Activated T-cell treated with anti-CD3 and anti-CD28 coated beads for 1 hour (primary cell): ENCODE measurements around the gene CDK15.
"Not testable (repeated sequence)": the region's sequence is repeated elsewhere in the genome, so short reads cannot be mapped to it uniquely, and the experiment has no call there.

ENCODE experiments used
- DNase-seq: peaks from one replicate; pipeline ENCODE4 v3.0.0-alpha.2; 2020; ENCODE audit warnings: low read depth

Gene CDK15

DNA sequence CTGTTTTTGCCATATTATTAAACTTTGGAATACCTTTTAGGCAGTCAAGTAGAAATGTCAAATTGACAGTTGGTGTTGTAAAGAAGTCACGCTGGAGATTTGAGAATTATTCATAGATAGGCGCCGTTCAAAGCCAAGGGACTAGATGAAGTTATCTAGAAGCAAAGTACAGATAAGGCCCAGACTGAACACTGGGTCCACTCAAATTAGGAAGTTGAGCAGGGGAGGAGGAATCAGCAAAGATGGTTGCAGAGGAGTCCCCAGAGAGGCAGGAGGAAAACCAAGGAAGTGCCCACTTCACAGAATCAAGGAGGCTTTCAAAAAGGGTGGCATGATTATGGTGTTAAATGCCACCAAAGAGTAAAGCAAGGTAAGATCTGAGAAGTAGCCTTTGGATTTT, 16.0 kb upstream of the CDK15 start:
- DNase-seq = no peak

DNA sequence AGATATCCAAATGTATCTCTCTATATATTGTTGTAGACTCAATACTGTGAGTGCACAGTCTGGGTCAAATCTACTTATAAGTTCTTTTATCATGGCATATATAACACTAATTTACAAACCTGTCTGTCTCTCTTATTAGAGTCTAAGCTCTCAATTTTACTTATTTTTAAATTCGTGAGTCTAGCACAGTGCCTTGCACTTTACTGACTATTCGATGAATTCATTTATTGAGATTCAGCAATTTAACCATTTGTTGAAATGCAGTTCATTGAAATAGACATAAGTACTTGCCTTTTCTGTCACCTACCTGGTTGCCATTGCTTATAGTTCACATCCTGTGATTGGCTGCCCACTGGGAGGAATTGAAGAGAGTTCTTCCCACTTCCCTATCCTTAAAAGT, 15.3 kb upstream of the CDK15 start:
- no peak for DNase-seq

DNA sequence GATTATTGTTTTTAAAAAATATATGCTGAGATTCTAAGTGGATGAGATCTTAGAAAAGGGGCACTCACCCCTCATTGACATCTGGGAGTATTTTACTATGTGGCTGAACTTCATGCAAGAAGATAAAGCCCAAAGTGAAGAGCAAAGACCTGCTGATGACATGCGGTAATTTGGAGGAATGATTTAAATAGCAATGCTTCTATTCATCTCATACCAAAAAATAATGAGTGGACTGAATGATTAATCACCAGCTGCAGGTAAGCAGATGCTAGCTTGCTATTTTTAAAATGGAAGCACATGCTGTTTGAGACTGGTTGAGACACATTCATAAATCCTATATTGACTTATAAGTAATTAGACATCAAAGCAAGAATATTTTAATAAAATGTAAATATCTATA, 12.7 kb upstream of the CDK15 start:
- DNase-seq = no peak

DNA sequence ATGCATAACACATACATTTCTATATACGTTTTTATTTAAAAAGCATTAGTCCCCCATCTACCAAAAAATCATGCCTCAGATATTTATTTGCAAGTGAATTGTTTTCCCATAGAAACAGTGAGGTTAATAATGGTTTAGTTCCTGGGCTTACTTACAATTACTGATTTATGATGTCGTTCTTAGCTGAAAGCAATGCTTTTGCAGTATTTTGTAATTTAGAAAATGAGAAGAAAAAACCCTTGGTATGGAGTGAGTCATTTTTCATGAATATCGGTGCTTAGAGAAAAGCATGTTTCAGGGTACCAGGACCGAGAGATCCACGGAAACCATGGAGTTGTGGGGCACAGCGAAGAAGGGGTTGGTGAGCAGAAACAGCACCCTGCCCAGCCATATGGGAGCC, 12.0 kb upstream of the CDK15 start:
- DNase-seq = no peak

DNA sequence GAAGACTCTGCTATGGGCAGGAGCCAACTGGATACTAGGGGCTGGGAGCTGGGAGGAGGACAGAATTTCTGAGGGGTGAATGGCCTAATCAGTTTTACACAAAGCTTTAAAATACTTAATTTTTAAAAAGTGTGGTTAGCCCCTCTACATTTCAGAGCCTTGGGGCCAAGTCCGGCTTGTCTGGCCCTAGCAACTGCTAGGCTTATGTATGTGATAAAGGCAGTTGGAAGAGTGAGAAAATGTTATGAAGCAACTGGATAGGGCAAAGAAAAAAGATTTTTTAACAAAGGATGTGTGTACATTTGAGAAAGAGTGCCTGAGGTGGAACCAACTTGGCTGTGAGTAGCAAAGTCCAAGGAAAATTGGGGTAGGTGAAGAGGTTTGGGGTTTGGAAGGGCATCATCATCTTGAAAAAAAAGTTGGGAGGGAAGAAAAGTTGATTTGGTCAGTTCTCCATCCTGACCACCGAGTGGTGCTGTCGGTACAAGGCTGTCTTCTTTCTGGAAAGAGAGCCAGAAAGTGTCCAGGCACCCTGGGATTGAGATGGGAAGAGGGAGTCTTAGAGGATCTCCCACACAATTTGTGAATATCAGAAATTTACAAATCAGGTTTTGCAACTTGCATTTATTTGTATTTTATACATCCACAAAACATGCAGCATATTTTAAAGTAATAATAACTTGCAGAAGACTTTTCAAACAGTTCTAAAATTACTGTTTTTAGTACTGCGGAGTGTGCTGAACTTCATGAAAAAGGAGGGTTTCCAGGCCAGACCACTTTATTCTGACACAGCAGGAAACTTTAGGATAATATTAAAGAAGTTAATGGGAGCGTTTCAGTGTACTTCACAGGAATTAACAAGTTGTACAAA, 10.5 kb upstream of the CDK15 start:
- no peak for DNase-seq

DNA sequence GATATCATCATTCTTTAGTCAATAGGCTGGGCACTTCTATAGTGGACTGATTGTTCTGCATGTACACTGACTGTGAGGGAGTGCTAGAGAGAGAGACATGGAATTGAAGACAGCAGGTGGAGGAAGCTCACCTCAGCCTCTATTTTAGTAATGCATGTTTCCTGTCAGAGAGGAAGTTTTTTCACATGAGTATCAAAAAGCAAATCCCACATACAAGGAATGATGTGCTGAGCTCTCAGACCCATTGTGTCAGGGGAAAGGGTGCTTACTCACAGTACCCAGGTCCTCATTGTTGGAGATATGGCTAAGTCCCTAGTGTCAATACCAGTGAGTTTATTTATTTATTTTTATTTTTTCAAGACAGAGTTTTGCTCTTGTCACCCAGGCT, 9.9 kb upstream of the CDK15 start:
- no peak for DNase-seq

DNA sequence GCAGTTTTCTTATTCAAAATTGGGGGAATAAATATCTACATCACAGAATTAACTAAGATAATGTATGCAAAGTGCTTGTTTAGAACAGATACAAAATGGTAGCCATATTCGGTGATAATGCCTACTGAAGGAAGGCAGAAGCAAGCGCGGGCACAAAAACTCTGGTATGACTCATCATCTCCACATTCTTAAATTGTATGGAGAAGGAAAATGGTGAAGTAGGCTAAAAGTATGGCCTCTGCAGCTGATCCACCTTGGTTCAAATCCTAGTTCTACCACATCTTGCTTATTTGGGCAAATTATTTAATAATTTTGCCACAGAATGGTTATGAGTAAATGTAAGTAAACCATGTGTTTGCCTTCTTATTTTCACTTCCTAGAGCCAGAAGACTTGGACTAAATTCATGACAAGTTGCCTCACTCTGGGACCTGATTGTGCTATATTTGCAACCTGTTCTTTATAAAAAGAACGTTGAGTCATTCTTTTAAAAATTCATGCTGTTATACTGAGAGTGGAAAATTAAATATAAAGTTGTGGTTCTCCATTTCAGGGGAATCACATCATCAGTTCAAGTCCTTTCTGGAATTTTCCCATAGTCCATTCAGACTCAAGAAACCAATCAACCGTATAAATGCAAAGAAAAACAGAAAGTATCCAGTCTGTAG, 9.0 kb upstream of the CDK15 start:
- DNase-seq = no peak

DNA sequence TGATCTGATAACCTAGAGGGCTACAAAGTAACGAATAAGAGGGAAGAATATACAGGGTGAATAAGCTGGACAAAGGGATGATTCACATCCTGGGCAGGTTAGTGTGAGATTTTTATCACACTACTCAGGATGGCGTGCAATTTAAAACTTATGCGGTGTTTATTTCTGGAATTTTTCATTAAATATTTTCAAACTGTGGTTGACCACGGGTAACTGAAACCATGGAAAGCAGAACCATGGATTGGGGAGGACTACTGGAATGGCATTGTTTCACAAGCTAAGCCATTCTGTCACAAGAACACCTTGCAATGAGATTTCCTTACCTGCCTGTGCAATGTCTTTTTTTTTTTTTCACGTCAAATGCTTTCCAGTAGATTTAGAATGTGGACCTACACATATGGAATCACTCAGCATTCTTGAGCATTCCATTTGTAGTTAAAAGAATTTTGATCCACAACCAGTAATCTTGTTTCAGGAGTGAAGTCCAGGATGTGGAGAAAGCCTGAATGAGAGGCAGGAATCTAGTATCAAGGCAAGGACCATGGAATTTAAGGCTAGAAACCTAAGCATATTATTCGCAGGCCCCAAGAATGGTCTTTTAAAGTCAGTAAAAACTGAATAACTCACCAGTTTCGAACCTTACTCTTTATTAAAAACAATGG, 8.0 kb upstream of the CDK15 start:
- no peak for DNase-seq

DNA sequence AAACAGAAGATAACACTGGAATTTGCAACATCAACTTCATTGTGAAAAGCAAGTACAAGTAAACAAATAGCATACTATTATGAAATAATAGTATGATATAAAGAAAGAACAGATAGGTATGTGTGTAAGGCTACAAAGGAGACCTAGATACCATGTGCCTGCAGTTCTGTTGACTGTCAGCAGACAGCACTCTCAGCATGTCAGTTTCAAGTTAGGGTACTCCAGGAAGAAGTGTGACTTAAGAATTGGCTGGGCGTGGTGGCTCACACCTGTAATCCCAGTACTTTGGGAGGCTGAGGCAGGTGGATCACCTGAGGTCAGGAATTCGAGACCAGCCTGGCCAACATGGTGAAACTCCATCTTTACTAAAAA, 7.4 kb upstream of the CDK15 start:
- not testable (repeated sequence) for DNase-seq

DNA sequence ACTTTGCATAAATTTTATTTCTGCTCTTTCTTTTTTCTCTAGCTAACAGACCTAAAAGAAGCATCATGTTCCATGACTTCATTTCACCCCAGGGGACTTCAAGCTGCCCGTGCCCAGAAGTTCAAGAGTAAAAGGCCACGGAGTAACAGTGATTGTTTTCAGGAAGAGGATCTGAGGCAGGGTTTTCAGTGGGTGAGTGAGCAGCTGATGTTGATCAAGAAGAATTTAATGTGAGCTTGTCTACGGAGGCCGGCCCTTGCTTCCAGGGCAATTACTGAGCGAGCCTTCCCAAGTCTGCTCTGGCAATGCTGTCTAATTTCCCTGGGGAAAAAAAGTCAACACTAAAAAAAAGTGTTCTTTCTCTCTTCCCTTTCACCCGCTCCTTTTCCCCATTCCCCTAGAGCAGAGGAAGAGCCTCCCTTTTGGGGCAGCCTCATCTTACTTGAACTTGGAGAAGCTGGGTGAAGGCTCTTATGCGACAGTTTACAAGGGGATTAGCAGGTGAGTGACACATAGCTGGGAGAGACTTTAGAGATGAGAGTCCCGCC, 1.2 kb downstream of the CDK15 start:
- no peak for DNase-seq

DNA sequence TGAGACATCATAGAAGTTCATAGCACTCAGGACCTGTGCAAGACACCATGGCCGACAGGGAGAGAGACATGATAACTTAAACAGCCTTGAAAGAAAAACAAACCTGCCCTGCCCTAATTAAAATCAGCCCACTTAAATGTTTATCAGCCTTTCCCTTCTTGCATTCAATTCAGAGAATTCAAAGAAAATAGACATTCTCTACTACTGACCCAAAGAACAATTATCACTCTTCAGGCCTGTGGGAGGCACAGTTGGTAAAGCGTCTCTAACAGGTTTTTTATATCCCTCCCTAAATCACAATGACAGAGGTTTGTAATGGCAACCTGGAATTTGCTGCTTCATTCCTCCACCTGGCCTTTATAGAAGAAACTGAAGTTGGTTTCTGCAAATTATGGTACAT, 1.7 kb downstream of the CDK15 start:
- DNase-seq = no peak

DNA sequence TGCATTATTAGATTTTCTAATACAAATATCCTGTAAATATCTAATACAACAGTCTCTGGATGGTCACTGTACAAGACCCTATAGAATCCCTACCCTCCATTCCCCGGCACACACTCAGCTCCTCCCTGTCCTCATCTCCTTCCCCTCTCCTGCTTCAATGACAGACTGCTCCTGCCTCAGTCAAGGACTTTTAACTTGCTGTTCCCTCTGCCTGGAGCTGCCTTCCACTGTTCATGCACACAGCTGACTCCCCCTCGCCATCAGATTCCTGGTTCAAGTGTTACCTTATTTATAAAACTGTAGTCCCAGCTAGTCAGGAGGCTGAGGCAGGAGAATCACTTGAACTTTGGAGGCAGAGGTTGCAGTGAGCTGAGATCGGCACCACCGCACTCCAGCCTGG, 3.3 kb downstream of the CDK15 start:
- no peak for DNase-seq

DNA sequence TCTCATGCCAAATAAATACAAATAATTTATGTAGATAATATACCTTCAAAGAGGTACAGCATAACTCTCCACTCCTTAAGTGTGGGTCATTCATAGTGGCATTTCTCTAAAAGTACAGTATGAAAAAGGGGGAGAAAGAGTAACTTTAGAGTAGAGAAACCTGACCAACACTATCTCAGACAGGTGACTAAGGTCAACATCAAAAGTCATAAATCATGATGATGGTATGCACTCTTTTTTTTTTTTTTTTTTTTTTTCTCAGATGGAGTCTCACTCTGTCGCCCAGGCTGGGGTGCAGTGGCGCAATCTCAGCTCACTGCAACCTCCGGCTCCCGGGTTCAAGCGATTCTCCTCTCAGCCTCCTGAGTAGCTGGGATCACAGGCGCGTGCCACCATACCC, 4.3 kb downstream of the CDK15 start:
- DNase-seq = not testable (repeated sequence)

DNA sequence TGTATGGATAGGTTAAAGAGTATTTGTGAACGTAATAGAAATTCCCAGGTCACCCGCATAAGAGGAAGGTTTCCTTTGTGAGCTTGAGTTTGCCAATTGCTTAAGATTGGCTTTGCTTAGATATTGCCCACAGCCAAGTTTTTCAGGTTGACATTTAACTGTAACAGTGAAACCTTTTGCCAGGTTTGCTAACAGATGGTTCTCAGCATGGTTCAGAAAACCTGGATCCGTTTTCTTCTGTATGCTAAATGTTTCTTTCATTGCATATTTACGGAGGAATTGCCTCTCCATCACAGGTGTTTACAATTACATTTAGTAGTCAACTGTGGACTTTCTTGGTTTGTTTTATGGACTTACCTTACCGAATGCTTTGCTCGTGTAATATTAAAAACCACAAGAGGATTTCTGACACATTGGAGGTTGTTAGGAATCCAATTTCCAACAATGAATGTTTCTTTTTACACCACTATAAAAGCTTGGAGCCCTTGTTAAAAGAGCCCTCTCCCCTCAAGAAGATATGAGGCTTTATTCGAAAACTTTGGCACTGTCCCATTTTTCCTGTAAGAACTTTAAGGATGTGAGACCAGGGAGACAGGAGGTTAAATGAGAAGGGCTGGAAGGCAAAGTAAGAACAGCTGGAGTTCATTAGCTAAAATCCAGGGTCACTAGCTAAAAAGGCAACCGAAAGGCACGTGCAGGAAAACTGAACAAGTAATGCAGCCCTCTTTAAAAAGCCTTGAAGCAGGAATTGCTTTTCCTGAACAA, 7.8 kb downstream of the CDK15 start:
- no peak for DNase-seq

DNA sequence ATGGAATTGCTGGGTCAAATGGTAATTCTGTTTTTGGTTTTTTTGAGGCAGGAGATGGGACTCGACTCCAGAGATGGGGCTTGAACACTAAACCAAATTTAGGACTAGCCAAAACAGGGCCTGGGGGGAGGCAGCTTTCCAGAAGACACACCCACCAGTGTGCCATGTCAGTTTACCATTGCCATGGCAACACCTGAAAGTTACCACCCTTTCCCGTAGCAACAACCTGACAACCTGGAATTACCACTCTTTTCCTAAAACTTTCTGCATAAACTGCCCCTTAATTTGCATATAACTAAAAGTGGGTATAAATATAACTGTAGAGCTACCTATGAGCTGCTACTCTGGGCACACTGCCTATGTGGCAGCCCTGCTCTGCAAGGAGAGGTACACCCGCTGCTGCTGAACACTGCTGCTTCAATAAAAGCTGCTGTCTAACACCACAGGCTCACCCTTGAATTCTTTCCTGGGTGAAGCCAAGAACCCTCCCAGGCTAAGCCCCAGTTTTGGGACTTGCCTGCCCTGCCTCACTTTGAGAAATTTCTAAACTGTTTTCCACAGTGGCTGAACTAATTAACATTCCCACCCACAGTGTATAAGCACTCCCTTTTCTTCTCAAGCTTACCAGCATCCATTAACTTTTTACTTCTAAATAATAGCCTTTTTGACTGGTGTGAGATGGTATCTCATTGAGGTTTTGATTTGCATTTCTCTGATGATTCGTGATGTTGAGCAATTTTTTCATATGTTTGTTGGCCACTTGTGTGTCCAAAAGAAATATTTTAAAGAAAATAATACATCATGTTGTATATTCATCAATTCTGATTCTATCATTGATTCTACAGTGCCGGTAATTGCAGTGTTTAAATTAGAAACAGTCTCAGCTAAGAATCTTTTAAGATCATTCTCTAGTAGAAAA, 10.6 kb downstream of the CDK15 start:
- no peak for DNase-seq

DNA sequence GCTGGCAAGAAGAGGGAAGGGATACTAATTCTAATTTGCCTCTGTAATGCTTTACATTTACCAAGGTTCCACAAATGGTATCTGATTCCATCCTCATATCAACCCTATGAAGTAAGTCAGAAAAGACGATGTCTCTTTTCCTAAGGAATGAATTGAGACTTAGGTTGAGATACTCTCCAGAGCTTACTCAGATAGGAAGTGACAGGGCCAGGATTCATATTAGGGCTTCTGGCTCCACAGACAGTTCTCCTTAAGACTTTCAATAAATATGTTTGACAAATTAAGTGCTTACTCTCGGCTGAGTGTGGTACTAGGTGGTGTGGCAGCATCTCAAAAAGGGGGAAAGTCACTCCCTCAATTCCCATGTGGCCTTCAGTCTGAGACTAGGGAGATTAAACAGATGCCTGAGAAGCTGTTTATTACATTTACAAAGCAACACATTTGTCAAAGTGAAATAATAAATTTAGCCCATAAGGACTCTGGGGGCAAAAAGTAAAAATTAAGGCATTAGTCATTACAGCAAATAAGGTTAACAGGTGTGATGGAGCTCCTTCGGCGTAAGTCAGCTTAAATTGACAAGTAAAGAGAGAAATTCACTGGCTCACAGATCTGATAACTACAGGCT, 14.2 kb downstream of the CDK15 start:
- DNase-seq = no peak

DNA sequence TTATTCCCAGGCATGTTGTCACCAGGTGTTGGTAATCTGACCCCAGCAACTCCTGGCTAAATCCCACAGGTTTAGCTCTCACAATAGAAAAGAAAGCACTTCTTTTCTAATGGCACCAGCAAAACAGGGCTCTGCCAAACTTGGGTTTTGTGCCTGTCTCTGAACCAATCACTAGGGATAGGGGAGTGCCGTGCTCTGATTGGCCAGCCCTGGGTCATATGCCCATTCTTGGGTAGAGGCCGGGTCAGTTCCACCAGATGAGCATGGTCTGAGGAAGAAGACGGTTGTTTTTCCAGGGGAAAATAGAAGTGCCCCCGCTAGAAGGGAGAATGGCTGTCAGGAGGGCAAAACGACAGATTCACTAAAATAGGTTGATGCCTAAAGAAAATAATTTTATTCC, 14.7 kb downstream of the CDK15 start:
- DNase-seq = no peak

DNA sequence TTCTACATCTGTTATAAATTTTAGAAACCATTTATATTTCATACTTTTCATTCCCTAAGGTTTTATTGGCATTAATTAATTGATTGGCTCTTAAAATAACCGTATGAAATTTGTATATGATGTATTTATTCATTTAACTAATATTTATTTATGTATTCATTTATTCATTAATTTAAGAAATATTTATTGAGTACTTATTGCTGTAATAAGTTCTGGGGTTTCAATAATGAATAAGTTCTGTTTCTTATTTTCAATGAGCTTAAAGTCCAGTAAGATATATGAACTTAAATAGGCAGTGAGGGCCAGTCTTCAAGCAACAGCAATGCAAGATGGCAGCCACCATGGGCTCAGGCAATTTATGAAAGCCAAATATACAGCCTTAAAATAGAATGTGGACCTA, 17.9 kb downstream of the CDK15 start:
- no peak for DNase-seq

DNA sequence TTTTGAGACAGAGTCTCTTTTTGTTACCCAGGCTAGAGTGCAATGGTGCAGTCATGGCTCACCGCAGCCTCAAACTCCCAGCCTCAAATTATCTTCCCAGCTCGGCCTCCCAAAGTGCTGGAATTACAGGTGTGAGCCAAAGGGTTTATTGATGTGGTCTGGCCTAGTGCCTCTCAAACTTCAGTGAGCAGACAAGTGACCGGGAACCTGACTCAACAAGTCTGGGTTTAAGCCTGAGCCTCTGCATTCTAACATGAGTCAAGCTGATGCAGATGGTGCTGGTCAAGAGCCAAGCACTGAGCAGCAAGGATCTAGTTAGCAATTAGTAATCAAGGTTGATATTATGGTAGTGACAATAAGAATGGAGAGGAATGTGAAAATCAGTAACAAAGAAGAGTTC, 21.3 kb downstream of the CDK15 start:
- no peak for DNase-seq

DNA sequence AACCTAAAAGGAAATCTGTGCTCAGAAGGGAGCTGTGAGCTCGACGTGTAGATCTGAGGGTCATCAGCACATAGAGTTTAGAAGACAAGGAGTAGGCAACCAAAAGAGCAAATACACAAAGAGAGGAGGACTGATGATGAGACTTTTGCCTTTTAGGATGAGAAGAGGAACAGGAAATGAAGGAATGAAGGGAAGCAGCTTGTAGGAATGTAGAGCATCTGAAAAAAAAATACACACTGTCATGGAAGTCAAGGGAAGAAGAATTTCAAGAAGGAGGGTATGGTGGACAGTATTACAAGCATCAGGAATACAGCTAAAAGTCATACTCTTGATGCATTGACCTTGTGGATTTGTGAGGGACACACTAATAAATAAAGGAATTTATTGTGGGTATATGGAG, 21.9 kb downstream of the CDK15 start:
- no peak for DNase-seq

DNA sequence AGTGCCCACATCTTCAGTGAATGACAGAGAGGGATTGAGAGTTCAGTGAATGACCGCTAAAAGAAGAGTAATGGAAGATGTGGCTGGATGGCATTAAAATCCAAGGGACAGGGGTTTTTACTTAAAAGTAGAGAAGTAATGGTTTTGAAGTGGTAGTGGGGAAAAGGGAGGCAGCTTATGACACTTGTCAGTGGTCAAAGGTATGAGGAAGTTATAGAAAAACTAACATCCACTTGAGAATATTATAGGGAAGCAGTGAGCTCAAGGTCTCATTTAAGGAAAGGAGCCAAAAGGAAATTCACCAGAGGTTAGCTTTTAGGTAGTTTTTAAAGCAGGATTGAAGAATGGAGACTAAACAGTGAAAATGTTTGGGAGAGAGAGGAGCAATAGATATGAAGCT, 24.3 kb downstream of the CDK15 start:
- DNase-seq = no peak
